Naive thymus-derived CD4-positive, alpha-beta T cell (primary cell): ENCODE measurements around the gene PTGES. TPM values are rescaled to one million over a fixed set of nuclear protein-coding genes. Genes with fewer than 3 reads are reported as not detected.

Experiments used
- ATAC-seq: fragments of 150-1000 bp; cut with Tn5 transposase; 2 replicates; pipeline ENCODE4 v1.10.0; 2021; ENCODE audit warnings: mild to moderate bottlenecking, moderate library complexity
- CTCF ChIA-PET: fragments of 350-600 bp; sonication (Branson Sonifier 250); formaldehyde crosslinking; loops from one replicate; lab custom pipeline; 2021; ENCODE audit warnings: antibody characterized with exemption; lab: Charles Lee
- POLR2A ChIA-PET: fragments of 350-600 bp; sonication (Branson Sonifier 250); formaldehyde crosslinking; loops from one replicate; lab custom pipeline; 2021; ENCODE audit warnings: antibody characterized with exemption, inconsistent platforms; lab: Charles Lee
- DNase-seq, 9 donors: peaks; one replicate each; pipeline versions ENCODE4 v3.0.0 to v3.0.0-alpha.2; 2020 to 2022; ENCODE audit warnings: mixed read lengths in 1 of 9
- H3K27ac ChIP-seq: one replicate; pipeline ENCODE4 v1.7.0; 2013; ENCODE audit warnings: mild to moderate bottlenecking, low read depth, low read length, moderate library complexity
- H3K27me3 ChIP-seq, 2 donors: one replicate each; pipeline ENCODE4 v1.7.0; 2013; ENCODE audit warnings: low read length in 2 of 2, mild to moderate bottlenecking in 2 of 2, moderate library complexity in 2 of 2; ENCODE audit not compliant: control insufficient read depth in 2 of 2, insufficient read depth in 2 of 2
- H3K36me3 ChIP-seq, 3 experiments: 1 replicate in 2 of 3; 2 replicates in 1 of 3; pipeline ENCODE4 v1.7.0; 2013; ENCODE audit warnings: low read length in 3 of 3, mild to moderate bottlenecking in 3 of 3, moderate library complexity in 1 of 3; ENCODE audit not compliant: insufficient read depth in 3 of 3, control insufficient read depth in 2 of 3
- H3K4me1 ChIP-seq, 2 donors: one replicate each; pipeline ENCODE4 v1.7.0; 2013; ENCODE audit warnings: low read length in 2 of 2, mild to moderate bottlenecking in 2 of 2, moderate library complexity in 1 of 2; ENCODE audit not compliant: control insufficient read depth in 2 of 2, insufficient read depth in 2 of 2
- H3K4me3 ChIP-seq: 2 replicates; pipeline ENCODE4 v1.7.0; 2013; ENCODE audit warnings: mild to moderate bottlenecking, low read length
- H3K9me3 ChIP-seq, 3 experiments: 1 replicate in 2 of 3; 2 replicates in 1 of 3; pipeline ENCODE4 v1.7.0; 2013; ENCODE audit warnings: low read length in 3 of 3; ENCODE audit not compliant: control insufficient read depth in 2 of 3
- H3K27ac Mint-ChIP-seq, 9 donors: one replicate each; pipeline ENCODE4 v1.8.0; 2020 to 2022; ENCODE audit warnings: mixed read lengths in 9 of 9, mild to moderate bottlenecking in 8 of 9, moderate library complexity in 5 of 9, inconsistent platforms in 2 of 9
- H3K27me3 Mint-ChIP-seq, 5 donors: one replicate each; pipeline ENCODE4 v1.8.0; 2021 to 2022; ENCODE audit warnings: mixed read lengths in 5 of 5, mild to moderate bottlenecking in 1 of 5
- H3K36me3 Mint-ChIP-seq, 5 donors: one replicate each; pipeline ENCODE4 v1.8.0; 2020 to 2022; ENCODE audit warnings: mixed read lengths in 5 of 5, mild to moderate bottlenecking in 3 of 5, inconsistent platforms in 1 of 5
- H3K4me1 Mint-ChIP-seq, 7 donors: one replicate each; pipeline ENCODE4 v1.8.0; 2020 to 2022; ENCODE audit warnings: mixed read lengths in 7 of 7, mild to moderate bottlenecking in 3 of 7, inconsistent platforms in 1 of 7
- H3K4me3 Mint-ChIP-seq, 10 donors: one replicate each; pipeline ENCODE4 v1.8.0; 2020 to 2022; ENCODE audit warnings: mild to moderate bottlenecking in 10 of 10, mixed read lengths in 10 of 10, moderate library complexity in 6 of 10, inconsistent platforms in 2 of 10
- H3K9me3 Mint-ChIP-seq, 11 donors: one replicate each; pipeline ENCODE4 v1.8.0; 2020 to 2022; ENCODE audit warnings: mixed read lengths in 11 of 11, mild to moderate bottlenecking in 4 of 11, inconsistent platforms in 1 of 11, moderate library complexity in 1 of 11
- intact Hi-C, 2 donors: fragments of 100-400 bp; cut with micrococcal nuclease; formaldehyde crosslinking; loops; one replicate each; pipeline ENCODE4 v1.15.1; 2023
- polyA plus RNA-seq, 2 donors: library from polyadenylated mRNA; unstranded; fragments of 300-500 nt; fragmentation: Illumina TruSeq; gene quantifications; one replicate each; pipeline ENCODE4 v1.2.3, GENCODE V29; 2021
- total RNA-seq, 6 experiments: library from RNA in 5 of 6; stranded (reverse) in 5 of 6; gene quantifications; 1 replicate in 5 of 6; 2 replicates in 1 of 6; pipeline ENCODE4 v1.2.3 and lab custom pipeline; 2021 to 2026

Gene PTGES
- total and polyA plus RNA-seq, 7 experiments from 2014 or later = 0.19 to 1.1 (median 0.50) TPM; not detected in 4

DNA sequence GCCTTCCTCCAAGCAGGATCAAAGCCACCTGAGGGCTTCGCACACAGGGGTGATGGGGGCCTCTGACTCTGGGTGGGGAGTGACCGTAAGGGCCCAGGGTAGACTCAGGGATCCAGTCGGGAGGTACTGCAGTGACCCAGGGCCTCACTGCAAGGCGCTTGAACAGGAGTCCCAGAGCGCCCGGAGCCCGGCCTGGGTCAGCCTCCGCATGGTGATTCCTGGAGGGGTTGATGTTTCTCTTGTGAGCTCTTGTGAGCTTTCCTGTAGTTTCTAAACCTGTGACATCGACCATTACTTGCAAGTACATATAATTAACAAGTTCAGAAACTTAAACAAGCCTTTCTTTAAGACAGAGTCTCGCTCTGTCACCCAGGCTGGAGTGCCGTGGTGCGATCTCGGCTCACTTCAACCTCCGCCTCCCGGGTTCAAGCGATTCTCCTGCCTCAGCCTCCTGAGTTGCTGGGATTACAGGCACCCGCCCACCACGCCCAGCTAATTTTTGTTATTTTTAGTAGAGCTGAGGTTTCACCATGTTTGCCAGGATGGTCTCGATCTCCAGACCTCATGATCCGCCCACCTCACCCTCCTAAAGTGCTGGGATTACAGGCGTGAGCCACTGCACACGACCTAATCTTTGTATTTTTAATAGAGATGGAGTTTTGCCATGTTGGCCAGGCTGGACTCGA, 19.8 kb downstream of the PTGES start:
- Mint-ChIP-seq H3K4me3 (no peak overlapping the region), H3K27ac (no peak overlapping the region), H3K27me3 (peaks cover 0 to 17% (median 5%) of the 10 kb centered on the region in 5 donors), H3K4me1 (peaks cover 0 to 8% (median 5%) of the 10 kb centered on the region in 7 donors), H3K36me3 (no peaks in the 10 kb centered on the region), H3K9me3 (no peaks in the 10 kb centered on the region)
- ChIA-PET POLR2A (no interaction called here), CTCF (interaction anchor here (0.6 to 0.9 kb wide), 2 partner anchors 60 to 601 kb away, joined by 3 to 4 read pairs; no protein-coding TSS in a partner anchor)
- H3K9me3 ChIP-seq = no peaks in the 10 kb centered on the region
- no peaks in the 10 kb centered on the region for H3K36me3 ChIP-seq
- DNase-seq (no peak), ATAC-seq (no peak)
- intact Hi-C loops = no loop called here
- H3K27me3 ChIP-seq = no peaks in the 10 kb centered on the region
- H3K4me3 ChIP-seq = no peak overlapping the region
- peaks cover 1 to 3% of the 10 kb centered on the region in 2 donors for H3K4me1 ChIP-seq
- H3K27ac ChIP-seq = no peak overlapping the region

DNA sequence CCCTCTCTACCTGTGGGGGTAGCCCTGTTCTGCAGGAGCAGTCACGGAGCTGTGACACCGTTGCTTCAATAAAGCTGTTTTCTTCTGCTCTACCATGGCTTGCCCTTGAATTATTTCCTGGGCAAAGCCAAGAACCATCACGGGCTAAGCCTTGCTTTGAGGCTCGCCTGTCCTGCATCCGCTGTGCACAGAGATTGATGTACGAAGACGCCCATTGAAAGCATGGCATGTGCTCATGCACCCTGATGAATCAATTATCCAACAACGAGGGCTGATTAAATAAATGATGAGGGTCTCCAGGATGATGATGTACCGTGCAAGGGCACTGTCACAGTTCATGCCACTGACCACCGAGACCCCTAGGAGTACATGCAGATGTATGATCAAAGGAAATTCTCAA, 20.7 kb downstream of the PTGES start:
- Mint-ChIP-seq H3K27ac (no peak overlapping the region), H3K9me3 (no peaks in the 10 kb centered on the region), H3K4me1 (peaks cover 0 to 2% (median 0%) of the 10 kb centered on the region in 7 donors), H3K36me3 (no peaks in the 10 kb centered on the region), H3K4me3 (no peak overlapping the region), H3K27me3 (peaks cover 0 to 16% (median 5%) of the 10 kb centered on the region in 5 donors)
- POLR2A ChIA-PET = no interaction called here
- Histone ChIP-seq H3K27ac (no peak overlapping the region), H3K36me3 (no peaks in the 10 kb centered on the region), H3K9me3 (no peaks in the 10 kb centered on the region), H3K4me3 (no peak overlapping the region), H3K4me1 (no peaks in the 10 kb centered on the region), H3K27me3 (no peaks in the 10 kb centered on the region)
- intact Hi-C loops = no loop called here
- CTCF ChIA-PET = no interaction called here
- no peak for DNase-seq
- ATAC-seq = no peak

DNA sequence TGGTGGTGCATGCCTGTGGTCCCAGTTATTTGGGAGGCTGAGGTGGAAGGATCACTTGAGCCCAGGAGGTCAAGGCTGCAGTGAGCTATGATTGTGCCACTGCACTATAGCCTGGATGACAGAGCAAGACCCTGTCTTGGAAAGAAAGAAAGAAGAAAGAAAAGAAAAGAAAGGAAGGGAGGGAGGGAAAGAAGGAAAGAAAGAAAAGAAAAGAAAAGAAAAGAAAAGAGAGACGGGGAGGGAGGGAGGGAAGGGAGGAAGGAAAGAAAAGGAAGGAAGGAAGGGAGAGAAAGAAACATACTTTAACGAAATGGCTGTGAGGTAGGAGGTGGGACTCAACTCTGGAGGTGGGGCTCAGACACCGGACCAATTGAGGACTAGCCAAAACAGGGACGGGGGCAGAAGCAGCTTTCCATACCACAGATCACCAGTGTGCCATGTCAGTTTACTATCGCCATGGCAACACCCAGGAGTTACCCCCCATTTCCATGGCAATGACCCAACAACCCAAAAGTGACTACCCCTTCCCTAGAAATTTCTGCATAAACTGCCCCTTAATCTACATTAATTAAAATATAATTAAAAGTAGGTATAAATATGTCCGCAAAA, 21.3 kb downstream of the PTGES start:
- intact Hi-C loops = no loop called here
- ATAC-seq = no peak
- no peaks in the 10 kb centered on the region for H3K4me1 ChIP-seq
- no peak overlapping the region for H3K4me3 Mint-ChIP-seq
- H3K9me3 ChIP-seq = no peaks in the 10 kb centered on the region
- H3K27me3 Mint-ChIP-seq = peaks cover 0 to 18% (median 5%) of the 10 kb centered on the region in 5 donors
- H3K27me3 ChIP-seq = no peaks in the 10 kb centered on the region
- H3K9me3 Mint-ChIP-seq = no peaks in the 10 kb centered on the region
- H3K4me1 Mint-ChIP-seq = peaks cover 0 to 3% (median 3%) of the 10 kb centered on the region in 7 donors
- ChIA-PET CTCF (no interaction called here), POLR2A (no interaction called here)
- no peak for DNase-seq
- H3K36me3 ChIP-seq = no peaks in the 10 kb centered on the region
- H3K27ac ChIP-seq = no peak overlapping the region
- no peak overlapping the region for H3K27ac Mint-ChIP-seq
- H3K4me3 ChIP-seq = no peak overlapping the region
- H3K36me3 Mint-ChIP-seq = no peaks in the 10 kb centered on the region

DNA sequence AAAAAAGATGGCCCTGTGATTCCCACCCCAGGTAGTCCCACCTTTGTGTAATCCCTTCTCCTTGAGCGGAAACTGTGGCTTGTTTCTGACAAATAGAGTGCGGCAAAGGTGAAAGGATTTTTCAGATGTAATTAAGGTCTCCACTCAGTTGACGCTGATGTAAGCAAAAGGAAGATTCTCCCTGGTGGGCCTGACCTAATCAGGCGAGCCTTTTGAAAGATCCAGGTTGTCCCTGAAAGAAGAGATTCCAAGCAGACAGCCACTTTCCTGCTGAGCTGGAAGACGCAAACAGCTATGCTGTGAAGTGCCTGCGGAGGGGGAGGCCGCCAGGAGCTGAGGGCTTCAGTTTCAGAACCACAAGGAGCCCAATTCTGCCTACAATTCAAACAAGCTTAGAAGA, 24.1 kb downstream of the PTGES start:
- ATAC-seq (no peak), DNase-seq (no peak)
- H3K4me1 Mint-ChIP-seq = peaks cover 0 to 4% (median 3%) of the 10 kb centered on the region in 7 donors
- H3K27ac Mint-ChIP-seq = no peak overlapping the region
- ChIA-PET POLR2A (interaction anchor here (1.0 kb wide), 1 partner anchor 9 kb away, joined by 6 read pairs; no protein-coding TSS in a partner anchor), CTCF (interaction anchor here (0.6 to 1.5 kb wide), 2 partner anchors 9 to 11 kb away, joined by 3 to 4 read pairs; no protein-coding TSS in a partner anchor)
- Histone ChIP-seq H3K4me1 (no peaks in the 10 kb centered on the region), H3K4me3 (no peak overlapping the region), H3K27me3 (no peaks in the 10 kb centered on the region), H3K36me3 (no peaks in the 10 kb centered on the region), H3K9me3 (no peaks in the 10 kb centered on the region), H3K27ac (no peak overlapping the region)
- no peaks in the 10 kb centered on the region for H3K9me3 Mint-ChIP-seq
- no peaks in the 10 kb centered on the region for H3K36me3 Mint-ChIP-seq
- H3K27me3 Mint-ChIP-seq = peaks cover 0 to 20% (median 5%) of the 10 kb centered on the region in 5 donors
- H3K4me3 Mint-ChIP-seq = no peak overlapping the region
- intact Hi-C loops = loop anchor here in 1 of 2 donors (5.0 kb wide), 1 partner anchor 591 kb away; no protein-coding TSS in a partner anchor

DNA sequence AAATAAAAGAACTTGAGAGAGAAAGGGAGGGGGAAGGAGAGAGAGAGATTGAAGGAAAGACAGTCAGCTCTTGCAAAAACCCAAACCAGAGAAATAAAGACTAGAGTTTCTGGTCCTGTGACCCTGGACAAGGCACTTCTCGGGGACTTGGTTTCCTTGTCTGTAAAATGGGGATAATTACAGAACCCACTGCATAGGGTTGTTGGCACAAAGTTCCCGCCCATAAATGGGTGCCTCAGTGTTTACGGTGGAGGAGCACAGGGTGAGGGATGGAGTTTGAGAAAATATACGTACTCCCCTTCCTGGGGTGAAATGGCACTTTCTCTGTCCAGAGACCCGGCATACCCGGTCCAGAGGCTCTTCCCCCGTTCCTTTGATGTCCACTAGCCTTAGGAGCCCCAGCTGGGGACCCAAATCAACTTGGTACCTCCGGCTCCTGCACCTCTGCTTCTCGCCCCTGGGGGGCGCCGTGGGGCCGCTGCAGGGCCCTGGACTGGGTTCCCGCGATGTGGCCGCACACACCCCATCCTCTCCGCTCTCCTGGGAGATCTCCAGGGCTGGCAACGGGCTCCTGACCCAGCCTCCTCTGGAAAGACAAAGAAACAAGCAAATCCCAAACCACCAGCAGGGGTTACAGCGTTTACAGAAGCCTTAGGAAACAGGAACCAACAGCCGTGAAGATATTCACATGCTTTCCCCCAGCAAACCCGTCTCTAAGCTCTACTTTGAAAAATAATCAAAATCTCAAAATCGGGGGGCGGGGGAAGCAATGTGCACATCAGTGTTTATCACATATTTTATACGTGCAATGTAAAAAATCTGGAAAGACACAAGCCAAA, 26.3 kb downstream of the PTGES start:
- ChIA-PET CTCF (interaction anchor here (0.6 to 2.7 kb wide), 11 partner anchors 11 to 216 kb away, joined by 3 to 20 read pairs (median 3); partner anchors contain the start of gene ASB6), POLR2A (interaction anchor here (1.4 kb wide), 1 partner anchor 14 kb away, joined by 3 read pairs; no protein-coding TSS in a partner anchor)
- Mint-ChIP-seq H3K27me3 (peaks cover 0 to 23% (median 5%) of the 10 kb centered on the region in 5 donors), H3K36me3 (no peaks in the 10 kb centered on the region), H3K4me3 (peak overlapping the region in 9 of 10 donors; percentile 16 to 63 (median 55)), H3K4me1 (peaks cover 0 to 4% (median 3%) of the 10 kb centered on the region in 7 donors), H3K9me3 (no peaks in the 10 kb centered on the region), H3K27ac (no peak overlapping the region)
- intact Hi-C loops = loop anchor here (1.0 to 5.0 kb wide), 4 partner anchors 56 to 589 kb away; no protein-coding TSS in a partner anchor
- ATAC-seq = peak; percentile 95
- Histone ChIP-seq H3K27ac (no peak overlapping the region), H3K4me1 (no peaks in the 10 kb centered on the region), H3K27me3 (no peaks in the 10 kb centered on the region), H3K4me3 (no peak overlapping the region), H3K36me3 (no peaks in the 10 kb centered on the region), H3K9me3 (no peaks in the 10 kb centered on the region)
- peak; percentile 30 to 73 (median 56) for DNase-seq

DNA sequence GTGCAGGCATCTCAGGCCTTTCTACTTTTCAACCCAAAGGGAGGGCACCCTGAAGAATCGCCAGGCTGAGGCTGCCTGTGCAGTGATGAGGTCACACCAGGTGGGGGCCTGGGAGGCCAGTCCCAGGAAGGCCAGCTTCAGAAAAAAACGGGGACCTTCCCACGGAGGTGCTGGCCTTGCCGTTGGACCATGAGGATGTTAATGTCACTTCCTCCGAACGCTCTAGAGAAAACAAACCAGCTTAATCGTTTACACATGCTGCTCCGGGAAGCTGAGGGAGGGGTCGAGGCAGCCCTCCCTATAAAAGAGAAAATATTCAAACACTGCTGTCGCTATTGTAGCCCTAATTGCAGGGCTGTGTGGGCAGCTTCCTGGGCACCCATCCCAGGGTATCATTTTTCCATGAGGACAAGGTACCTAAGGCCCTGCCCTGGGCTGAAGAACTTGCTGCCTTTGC, 27.0 kb downstream of the PTGES start:
- Mint-ChIP-seq H3K9me3 (no peaks in the 10 kb centered on the region), H3K4me1 (peaks cover 0 to 4% (median 3%) of the 10 kb centered on the region in 7 donors), H3K27me3 (peaks cover 0 to 22% (median 2%) of the 10 kb centered on the region in 5 donors), H3K27ac (no peak overlapping the region), H3K36me3 (no peaks in the 10 kb centered on the region), H3K4me3 (no peak overlapping the region)
- H3K4me3 ChIP-seq = no peak overlapping the region
- no peaks in the 10 kb centered on the region for H3K36me3 ChIP-seq
- DNase-seq (no peak), ATAC-seq (no peak)
- no peak overlapping the region for H3K27ac ChIP-seq
- ChIA-PET CTCF (interaction anchor here (0.6 to 2.7 kb wide), 10 partner anchors 12 to 215 kb away, joined by 3 to 20 read pairs (median 4); partner anchors contain the start of gene ASB6), POLR2A (interaction anchor here (1.4 kb wide), 1 partner anchor 13 kb away, joined by 3 read pairs; no protein-coding TSS in a partner anchor)
- no peaks in the 10 kb centered on the region for H3K9me3 ChIP-seq
- H3K27me3 ChIP-seq = no peaks in the 10 kb centered on the region
- intact Hi-C loops = loop anchor here (1.0 to 5.0 kb wide), 4 partner anchors 57 to 589 kb away; no protein-coding TSS in a partner anchor
- H3K4me1 ChIP-seq = no peaks in the 10 kb centered on the region
